Measurements from ENCODE around the gene GTF2H2C. TPM values are rescaled to one million over a fixed set of nuclear protein-coding genes. Genes with fewer than 3 reads are reported as not detected.
"Not testable (repeated sequence)": the region's sequence is repeated elsewhere in the genome, so short reads cannot be mapped to it uniquely, and the experiment has no call there.

GTF2H2C gene
- 42.8 TPM for polyA plus RNA-seq (2012; ENCODE audit: insufficient read depth, insufficient read length)

GRCh38 chr5:69559908-69560330 is at the start of gene GTF2H2C:
TSS of gene GTF2H2C (plus strand) at chr5:69560191. CDS start at chr5:69565133, 4,942 bp downstream.
- peak within 1 kb of the TSS; percentile 59 for H3K4me3 ChIP-seq (ENCODE audit: low read length)
- DNase-seq (ENCODE audit: low read depth, low spot score), result peak; percentile 66

- DNase-seq (ENCODE audit: low read depth, low spot score), result no peak
- H3K4me3 ChIP-seq (ENCODE audit: low read length), result no peak overlapping the region
Observed at GRCh38 chr5:69510694-69511093, 49.3 kb upstream of the GTF2H2C start.

DNA sequence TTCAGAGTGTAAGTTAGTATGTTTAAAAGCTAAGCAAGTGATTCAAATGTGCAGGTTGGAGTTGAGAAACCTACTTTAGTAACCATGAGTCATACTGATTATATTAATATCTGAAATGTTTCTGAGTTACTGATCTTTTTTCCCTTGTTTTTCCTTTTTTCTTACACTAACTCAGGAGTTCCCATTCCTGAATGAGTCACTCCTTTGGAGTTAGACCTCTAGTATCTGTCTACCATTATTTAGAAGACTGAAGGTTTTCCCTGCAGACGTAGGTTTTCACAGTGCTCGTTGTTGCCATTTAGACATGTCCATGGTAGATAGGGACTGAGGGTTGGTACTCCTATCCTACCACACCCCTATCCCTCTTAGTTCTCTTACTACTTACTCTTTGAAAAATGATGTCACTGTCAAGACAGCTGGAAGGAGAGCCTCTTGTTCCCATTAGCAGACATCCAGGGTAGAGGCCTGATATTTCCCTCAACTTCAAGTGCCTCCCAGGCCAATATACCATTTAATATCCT is 47.2 kb upstream of the GTF2H2C start:
- no peak overlapping the region for H3K4me3 ChIP-seq (ENCODE audit: low read length)
- DNase-seq (ENCODE audit: low read depth, low spot score), result no peak

DNA sequence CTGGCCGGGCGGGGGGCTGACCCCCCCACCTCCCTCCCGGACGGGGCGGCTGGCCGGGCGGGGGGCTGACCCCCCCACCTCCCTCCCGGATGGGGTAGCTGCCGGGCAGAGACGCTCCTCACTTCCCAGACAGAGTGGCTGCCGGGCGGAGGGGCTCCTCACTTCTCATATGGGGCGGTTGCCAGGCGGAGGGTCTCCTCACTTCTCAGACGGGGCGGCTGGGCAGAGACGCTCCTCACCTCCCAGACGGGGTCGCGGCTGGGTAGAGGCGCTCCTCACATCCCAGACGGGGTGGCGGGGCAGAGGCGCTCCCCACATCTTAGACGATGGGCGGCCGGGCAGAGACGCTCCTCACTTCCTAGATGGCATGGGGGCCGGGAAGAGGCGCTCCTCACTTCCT is 44.4 kb upstream of the GTF2H2C start:
- not testable (repeated sequence) for H3K4me3 ChIP-seq (ENCODE audit: low read length); DNase-seq (ENCODE audit: low read depth, low spot score)

GRCh38 chr5:69516769-69517168 is 43.2 kb upstream of the GTF2H2C start:
- no peak overlapping the region for H3K4me3 ChIP-seq (ENCODE audit: low read length)
- no peak for DNase-seq (ENCODE audit: low read depth, low spot score)

DNA sequence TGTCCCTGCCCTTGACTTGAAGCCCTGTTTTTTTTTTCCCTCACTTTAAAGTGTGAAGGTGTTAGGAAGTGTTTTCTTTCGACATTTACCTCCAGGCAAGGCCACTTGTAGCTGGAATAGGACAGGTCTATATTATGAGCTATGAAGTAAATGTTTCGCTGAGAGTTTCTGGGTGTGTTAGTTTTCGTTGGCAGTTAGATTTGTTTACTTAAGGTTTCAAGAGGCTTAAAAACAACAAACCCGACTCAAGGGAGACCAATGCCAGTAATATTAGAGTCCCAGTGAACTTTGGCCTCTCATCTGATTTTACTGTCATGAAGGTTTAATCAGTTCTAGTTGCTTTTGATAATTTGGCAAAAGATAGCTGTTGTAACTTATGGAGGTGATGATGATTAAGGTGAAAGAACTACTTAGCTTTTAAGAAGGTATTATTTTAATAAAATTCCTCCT is 42.2 kb upstream of the GTF2H2C start:
- no peak overlapping the region for H3K4me3 ChIP-seq (ENCODE audit: low read length)
- DNase-seq (ENCODE audit: low read depth, low spot score), result no peak

- H3K4me3 ChIP-seq (ENCODE audit: low read length), result no peak overlapping the region
- no peak for DNase-seq (ENCODE audit: low read depth, low spot score)
Observed at GRCh38 chr5:69519285-69519684, 40.7 kb upstream of the GTF2H2C start.

- DNase-seq (ENCODE audit: low read depth, low spot score), result no peak
- H3K4me3 ChIP-seq (ENCODE audit: low read length), result no peak overlapping the region
Observed at GRCh38 chr5:69522035-69522434, 38.0 kb upstream of the GTF2H2C start.

GRCh38 chr5:69525490-69525889 is 34.5 kb upstream of the GTF2H2C start:
- no peak for DNase-seq (ENCODE audit: low read depth, low spot score)
- H3K4me3 ChIP-seq (ENCODE audit: low read length), result no peak overlapping the region

GRCh38 chr5:69526660-69527059 is 33.3 kb upstream of the GTF2H2C start:
- DNase-seq (ENCODE audit: low read depth, low spot score), result no peak
- no peak overlapping the region for H3K4me3 ChIP-seq (ENCODE audit: low read length)

GRCh38 chr5:69527128-69527770 is 32.7 kb upstream of the GTF2H2C start:
- H3K4me3 ChIP-seq (ENCODE audit: low read length), result no peak overlapping the region
- DNase-seq (ENCODE audit: low read depth, low spot score), result no peak

GRCh38 chr5:69528035-69528434 is 32.0 kb upstream of the GTF2H2C start:
- no peak overlapping the region for H3K4me3 ChIP-seq (ENCODE audit: low read length)
- no peak for DNase-seq (ENCODE audit: low read depth, low spot score)

DNA sequence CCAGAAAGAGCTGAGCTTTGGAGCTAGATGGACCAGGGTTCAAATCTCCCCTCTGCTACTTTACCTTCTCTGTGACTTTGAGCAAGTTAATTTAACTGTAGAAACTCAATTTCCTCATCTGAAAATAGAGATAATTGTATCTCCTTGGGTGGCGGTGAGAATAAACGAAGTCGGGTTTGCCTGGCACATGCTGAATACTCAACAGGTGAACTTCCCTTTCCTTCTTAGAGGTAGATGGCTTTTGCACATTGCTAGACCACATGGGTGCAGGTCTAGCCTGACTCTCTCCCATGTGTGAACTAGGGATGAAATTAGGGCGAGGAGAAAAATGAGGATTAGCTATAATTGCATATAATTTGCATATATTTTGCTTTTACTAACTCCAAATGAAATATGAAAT is 31.4 kb upstream of the GTF2H2C start:
- H3K4me3 ChIP-seq (ENCODE audit: low read length), result no peak overlapping the region
- DNase-seq (ENCODE audit: low read depth, low spot score), result no peak

- no peak for DNase-seq (ENCODE audit: low read depth, low spot score)
- no peak overlapping the region for H3K4me3 ChIP-seq (ENCODE audit: low read length)
Observed at GRCh38 chr5:69530561-69531405, 29.2 kb upstream of the GTF2H2C start.

- no peak overlapping the region for H3K4me3 ChIP-seq (ENCODE audit: low read length)
- no peak for DNase-seq (ENCODE audit: low read depth, low spot score)
Observed at GRCh38 chr5:69531406-69531801, 28.6 kb upstream of the GTF2H2C start.

DNA sequence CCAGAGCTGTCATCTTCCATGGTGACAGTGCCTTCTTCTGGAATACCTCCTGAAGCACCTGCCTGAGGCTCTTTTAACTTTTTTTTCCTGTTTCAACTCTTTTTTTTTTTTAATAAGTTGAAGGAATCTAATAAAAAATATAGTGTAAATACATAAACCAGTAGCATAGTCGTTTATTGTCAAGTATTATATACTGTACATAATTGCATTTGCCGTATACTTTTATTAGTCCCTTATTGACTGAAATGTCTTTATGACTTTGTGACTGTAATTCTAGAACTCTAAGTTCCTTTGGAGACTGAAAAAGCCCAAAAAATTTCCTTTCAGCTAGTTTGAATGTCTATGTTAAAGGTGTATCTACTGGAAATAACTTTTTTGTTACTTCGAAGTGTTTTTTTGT is 22.1 kb upstream of the GTF2H2C start:
- DNase-seq (ENCODE audit: low read depth, low spot score); H3K4me3 ChIP-seq (ENCODE audit: low read length): not testable (repeated sequence)

DNA sequence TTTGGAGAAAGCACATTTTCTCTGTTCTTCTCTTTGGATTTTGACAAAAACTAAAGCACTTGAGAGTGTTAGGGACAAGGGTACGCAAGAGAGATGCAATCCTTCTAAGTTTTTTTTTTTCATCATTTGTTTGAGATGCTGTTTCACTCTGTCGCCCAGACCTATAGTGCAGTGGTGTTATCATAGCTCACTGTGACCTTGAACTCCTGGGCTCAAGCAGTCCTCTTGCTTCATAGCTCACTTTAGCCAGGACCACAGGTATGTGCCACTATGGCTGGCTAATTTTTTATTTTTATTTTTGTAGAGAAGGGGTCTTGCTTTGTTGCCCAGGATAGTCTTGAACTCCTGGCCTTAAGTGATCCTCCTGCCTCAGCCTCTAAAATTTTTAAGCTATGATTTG is 21.3 kb upstream of the GTF2H2C start:
- H3K4me3 ChIP-seq (ENCODE audit: low read length); DNase-seq (ENCODE audit: low read depth, low spot score): not testable (repeated sequence)

DNA sequence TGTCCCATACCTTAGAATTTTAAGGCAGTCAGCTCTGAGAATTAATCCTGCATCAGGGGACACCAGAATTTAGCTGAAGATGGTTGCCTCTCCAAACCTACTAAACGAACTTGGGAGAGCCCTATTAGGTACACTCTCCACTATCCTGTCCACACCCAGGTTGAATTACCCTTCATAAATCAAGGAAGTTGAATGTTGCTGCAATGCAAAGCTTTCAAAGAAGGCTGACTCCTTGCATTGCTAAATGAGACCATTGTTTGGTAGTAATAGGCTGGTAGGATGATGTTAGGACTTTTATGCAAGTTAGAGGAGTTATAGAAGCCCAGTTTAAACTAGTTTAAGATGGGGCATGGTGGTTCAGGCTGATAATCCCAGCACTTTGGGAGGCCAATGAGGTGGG is 18.6 kb upstream of the GTF2H2C start:
- H3K4me3 ChIP-seq (ENCODE audit: low read length); DNase-seq (ENCODE audit: low read depth, low spot score): not testable (repeated sequence)

DNA sequence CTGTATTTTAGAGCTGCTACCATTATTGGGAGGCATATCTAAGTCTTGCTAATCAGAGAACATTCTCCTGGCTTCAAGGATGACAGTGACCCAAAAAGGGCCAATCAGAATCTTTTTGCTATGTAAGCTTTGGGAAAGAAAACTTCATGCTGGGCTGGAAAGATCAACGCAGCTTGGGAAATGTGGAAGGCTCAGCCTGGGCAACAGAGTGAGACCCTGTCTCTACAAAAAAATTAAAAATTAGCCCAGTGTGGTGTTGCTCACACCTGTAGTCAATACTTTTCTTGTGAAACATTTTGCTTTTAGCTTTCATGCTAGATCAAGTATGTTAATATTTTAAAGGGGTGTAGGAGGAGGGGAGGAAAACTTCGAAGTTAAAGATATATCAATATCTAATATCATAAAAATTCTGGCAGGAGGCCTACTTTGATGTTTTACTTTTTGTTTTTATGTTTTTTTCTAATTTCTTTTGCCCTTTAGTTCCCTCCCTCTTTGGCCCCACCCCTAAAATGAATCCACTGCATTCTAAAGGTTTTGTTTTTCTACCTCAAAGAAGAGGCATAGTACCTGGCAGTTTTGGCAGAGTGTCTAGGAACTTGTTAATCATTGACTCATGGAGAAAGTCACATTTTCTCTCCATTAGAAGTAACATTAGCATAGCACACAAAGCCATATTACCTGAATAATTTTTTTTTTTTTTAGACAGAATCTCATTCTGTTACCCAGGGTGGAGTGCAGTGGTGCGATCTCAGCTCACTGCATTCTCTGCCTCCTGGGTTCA is 17.0 kb upstream of the GTF2H2C start:
- DNase-seq (ENCODE audit: low read depth, low spot score); H3K4me3 ChIP-seq (ENCODE audit: low read length): not testable (repeated sequence)

Measured in Jurkat, Clone E6-1 (cell line).